ENCODE results near the gene TCF4.

GRCh38 chr18:55414475-55414874, 173.5 kb downstream of the TCF4 start:
- TF ChIP-seq CTCF (IDR thresholded peaks at IDR 0.05): no peak
- TF ChIP-seq POLR2AphosphoS5 (IDR thresholded peaks at IDR 0.05; ENCODE audit: low read depth, low read length): no peak
- TF ChIP-seq TCF7L2 (IDR thresholded peaks at IDR 0.05; ENCODE audit: low read depth, low read length): no peak
- TF ChIP-seq REST (IDR thresholded peaks at IDR 0.05; ENCODE audit: insufficient read depth in 1 of 2, low read depth in 2 of 2, low read length in 1 of 2): no peak
- no peak for TF ChIP-seq SIN3A (IDR thresholded peaks at IDR 0.05; ENCODE audit: borderline replicate concordance, insufficient read depth, low read depth, low read length)

Measured in Panc1 (cell line).